ENCODE results near the gene TXNL1. TPM values are rescaled to one million over a fixed set of nuclear protein-coding genes. Genes with fewer than 3 reads are reported as not detected.

TXNL1 gene
- total and polyA plus RNA-seq, 2 of the 8 experiments (the other 6 are each of a cell fraction or from before 2014, with no cell fraction given) = 35.1 to 85.8 TPM

DNA sequence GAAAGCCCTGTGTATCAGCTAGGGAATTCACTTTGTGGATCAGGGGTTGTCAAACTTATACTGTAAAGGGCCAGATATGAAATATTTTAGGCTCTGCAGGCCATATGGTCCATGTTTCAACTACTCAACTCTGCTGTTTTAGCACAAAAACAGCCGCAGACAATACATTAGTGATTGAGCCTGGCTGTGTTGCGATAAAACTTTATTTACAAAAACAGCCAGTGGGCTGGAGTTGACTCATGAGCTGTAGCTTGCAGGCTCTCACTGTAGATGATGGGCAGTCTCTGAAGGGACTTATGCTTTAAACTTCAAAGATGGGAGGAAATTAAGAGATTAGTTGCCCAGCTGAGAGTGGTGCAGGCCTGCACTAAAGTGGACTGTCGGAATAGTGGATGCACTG lies 45.9 kb upstream of the TXNL1 start:
- peaks cover 0 to 1% of the 10 kb centered on the region in 2 experiments for H4K20me1 ChIP-seq (replicated peaks in 1 of 2; ENCODE audit: control insufficient read depth in 1 of 2, insufficient read depth in 2 of 2, low read length in 2 of 2)
- H3K79me1 ChIP-seq (ENCODE audit: low read depth, low read length) = no peaks in the 10 kb centered on the region
- no peak overlapping the region for H4K91ac ChIP-seq (replicated peaks; ENCODE audit: insufficient read length, low read length)
- no peak overlapping the region for H3K18ac ChIP-seq (ENCODE audit: extremely low read depth, low read length)
- no peak overlapping the region for H3K27ac ChIP-seq (ENCODE audit: low read depth, low read length)
- no peak overlapping the region for H2AFZ ChIP-seq (ENCODE audit: low read length)
- no peaks in the 10 kb centered on the region for H3K4me1 ChIP-seq (replicated peaks in 1 of 4; ENCODE audit: control insufficient read depth in 3 of 4, insufficient read depth in 4 of 4, low read length in 3 of 4)
- no peak overlapping the region for H3K23ac ChIP-seq (ENCODE audit: insufficient read length)
- H3K23me2 ChIP-seq (ENCODE audit: low read depth, low read length) = no peaks in the 10 kb centered on the region
- no peaks in the 10 kb centered on the region for H3K9me3 ChIP-seq (ENCODE audit: insufficient read depth in 2 of 2, low read depth in 1 of 2, low read length in 1 of 2)
- ChIA-PET POLR2A (ENCODE audit: partially characterized antibody) (no interaction called here), CTCF (ENCODE audit: partially characterized antibody) (interaction anchor here (0.6 to 1.2 kb wide), 2 partner anchors 19 to 47 kb away, joined by 4 to 8 read pairs; no protein-coding TSS in a partner anchor)
- H3K79me2 ChIP-seq (ENCODE audit: control insufficient read depth in 1 of 2, insufficient read depth in 2 of 2, low read length in 2 of 2) = no peaks in the 10 kb centered on the region
- no peak overlapping the region for H3K56ac ChIP-seq (replicated peaks; ENCODE audit: insufficient read length, low read depth, low read length)
- H3K4ac ChIP-seq (replicated peaks; ENCODE audit: insufficient read length, low read depth, low read length) = no peak overlapping the region
- H3K14ac ChIP-seq (ENCODE audit: insufficient read length) = no peak overlapping the region
- FAIRE-seq (no peak), DNase-seq (ENCODE audit: low read depth in 1 of 2, low spot score in 2 of 2) (no peak)
- H3K27me3 ChIP-seq (replicated peaks in 1 of 4; ENCODE audit: control insufficient read depth in 3 of 4, extremely low read depth in 1 of 4, insufficient read depth in 3 of 4, low read length in 3 of 4) = no peaks in the 10 kb centered on the region
- 88% methylated on average over 3 of the region's 3 CpGs; no CpG with 5 or more reads in 1 of the 2 experiments for WGBS, 2 experiments (ENCODE audit: extremely low coverage in 1 of 2, insufficient coverage in 1 of 2, insufficient read length in 1 of 2, insufficient replicate concordance in 2 of 2, low coverage in 1 of 2, low lambda C conversion rate in 2 of 2, missing lambda C conversion rate in 1 of 2)
- no peak overlapping the region for H2BK15ac ChIP-seq (ENCODE audit: low read length)
- no peak overlapping the region for H3K9ac ChIP-seq (replicated peaks in 1 of 4; ENCODE audit: extremely low read depth in 1 of 4, low read depth in 3 of 4, low read length in 3 of 4)
- H2AK5ac ChIP-seq (ENCODE audit: low read depth, low read length) = no peak overlapping the region
- H3K36me3 ChIP-seq (ENCODE audit: control insufficient read depth in 2 of 4, insufficient read depth in 4 of 4, low read length in 3 of 4) = peaks cover 0 to 3% (median 0%) of the 10 kb centered on the region in 4 experiments; a peak in 1 of 8 replicates
- H2BK120ac ChIP-seq (replicated peaks; ENCODE audit: low read depth, low read length) = no peak overlapping the region
- H4K8ac ChIP-seq (ENCODE audit: extremely low read depth, insufficient read depth, low read length) = no peak overlapping the region
- no peak overlapping the region for H3K4me2 ChIP-seq (ENCODE audit: insufficient read depth in 1 of 2, low read depth in 2 of 2, low read length in 2 of 2)
- no peak overlapping the region for H3K4me3 ChIP-seq (ENCODE audit: extremely low read depth in 1 of 4, insufficient read depth in 2 of 4, low read depth in 3 of 4, low read length in 4 of 4)
- no peak overlapping the region for H4K5ac ChIP-seq (ENCODE audit: insufficient read length, low read depth, low read length)
- no peak overlapping the region for H2BK12ac ChIP-seq (ENCODE audit: low read depth, low read length)
- H2BK5ac ChIP-seq (ENCODE audit: low read depth, low read length) = no peak overlapping the region
- H2BK20ac ChIP-seq (ENCODE audit: low read length) = no peak overlapping the region
- TF ChIP-seq SP1 (IDR thresholded peaks at IDR 0.05; ENCODE audit: low read depth, low read length) (no peak), POU5F1 (IDR thresholded peaks at IDR 0.05; ENCODE audit: low read depth, low read length) (no peak), JUND (IDR thresholded peaks at IDR 0.05; ENCODE audit: low read length) (no peak), BRCA1 (IDR thresholded peaks at IDR 0.05; ENCODE audit: low read depth, low read length) (no peak), RXRA (IDR thresholded peaks at IDR 0.05; ENCODE audit: insufficient read depth, low read depth, low read length) (no peak), EP300 (IDR thresholded peaks at IDR 0.05; ENCODE audit: borderline replicate concordance in 1 of 2, low read depth in 2 of 2, low read length in 2 of 2) (no peak), ATF2 (IDR thresholded peaks at IDR 0.05; ENCODE audit: low read length) (no peak)
- TF ChIP-seq, protein P1, sequence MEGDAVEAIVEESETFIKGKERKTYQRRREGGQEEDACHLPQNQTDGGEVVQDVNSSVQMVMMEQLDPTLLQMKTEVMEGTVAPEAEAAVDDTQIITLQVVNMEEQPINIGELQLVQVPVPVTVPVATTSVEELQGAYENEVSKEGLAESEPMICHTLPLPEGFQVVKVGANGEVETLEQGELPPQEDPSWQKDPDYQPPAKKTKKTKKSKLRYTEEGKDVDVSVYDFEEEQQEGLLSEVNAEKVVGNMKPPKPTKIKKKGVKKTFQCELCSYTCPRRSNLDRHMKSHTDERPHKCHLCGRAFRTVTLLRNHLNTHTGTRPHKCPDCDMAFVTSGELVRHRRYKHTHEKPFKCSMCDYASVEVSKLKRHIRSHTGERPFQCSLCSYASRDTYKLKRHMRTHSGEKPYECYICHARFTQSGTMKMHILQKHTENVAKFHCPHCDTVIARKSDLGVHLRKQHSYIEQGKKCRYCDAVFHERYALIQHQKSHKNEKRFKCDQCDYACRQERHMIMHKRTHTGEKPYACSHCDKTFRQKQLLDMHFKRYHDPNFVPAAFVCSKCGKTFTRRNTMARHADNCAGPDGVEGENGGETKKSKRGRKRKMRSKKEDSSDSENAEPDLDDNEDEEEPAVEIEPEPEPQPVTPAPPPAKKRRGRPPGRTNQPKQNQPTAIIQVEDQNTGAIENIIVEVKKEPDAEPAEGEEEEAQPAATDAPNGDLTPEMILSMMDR (IDR thresholded peaks at IDR 0.05; ENCODE audit: control extremely low read depth in 1 of 3, insufficient read depth in 1 of 3, low read depth in 1 of 3, low read length in 3 of 3) = no peak
- TF ChIP-seq, protein P2, sequence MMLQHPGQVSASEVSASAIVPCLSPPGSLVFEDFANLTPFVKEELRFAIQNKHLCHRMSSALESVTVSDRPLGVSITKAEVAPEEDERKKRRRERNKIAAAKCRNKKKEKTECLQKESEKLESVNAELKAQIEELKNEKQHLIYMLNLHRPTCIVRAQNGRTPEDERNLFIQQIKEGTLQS (IDR thresholded peaks at IDR 0.05; ENCODE audit: insufficient read depth, low read depth, low read length) = no peak

Data from H1 (cell line).